Left ventricle myocardium superior (tissue), 1 donor: ENCODE measurements around the gene R3HDM2. TPM values are rescaled to one million over a fixed set of nuclear protein-coding genes. Genes with fewer than 3 reads are reported as not detected.
A peak's percentile ranks its signal among the peaks of the same experiment; 100 is the strongest.
"Not testable (repeated sequence)": the region's sequence is repeated elsewhere in the genome, so short reads cannot be mapped to it uniquely, and the experiment has no call there.

ENCODE experiments used
- ATAC-seq: fragments of 200-7000 bp; cut with Tn5 transposase; one replicate; pipeline ENCODE4 v1.9.1; 2020; ENCODE audit warnings: mild to moderate bottlenecking, moderate library complexity
- DNase-seq: peaks from one replicate; pipeline ENCODE4 v3.0.0-alpha.2; 2020
- intact Hi-C: fragments of 100-400 bp; cut with micrococcal nuclease; formaldehyde crosslinking; loops from one replicate; pipeline ENCODE4 v1.11.0; 2022
- total RNA-seq: library from RNA; stranded (reverse); fragmentation: NEBNext Ultra II Directional; extraction: Animal tissue kit (Norgen Biotek cat#: 25700); gene quantifications from one replicate; pipeline ENCODE4 v1.2.1, GENCODE V29; 2021
- donor health status: DM: no; HTN: yes; CAD: no; lungs with severe emphysema.

R3HDM2 gene
- total RNA-seq, 1 donor from 2014 or later: 54.4 TPM

- intact Hi-C loops: no loop called here
- DNase-seq: no peak
- ATAC-seq: no peak
Measured at GRCh38 chr12:57435293-57435692, 4.5 kb upstream of the R3HDM2 start.

GRCh38 chr12:57434517-57435223 lies 3.8 kb upstream of the R3HDM2 start, which contains the start of gene INHBC:
Gene INHBC, plus strand, starts transcription at chr12:57434784. Its CDS starts 103 bp downstream, at chr12:57434887.
- no peak for DNase-seq
- ATAC-seq: no peak

DNA sequence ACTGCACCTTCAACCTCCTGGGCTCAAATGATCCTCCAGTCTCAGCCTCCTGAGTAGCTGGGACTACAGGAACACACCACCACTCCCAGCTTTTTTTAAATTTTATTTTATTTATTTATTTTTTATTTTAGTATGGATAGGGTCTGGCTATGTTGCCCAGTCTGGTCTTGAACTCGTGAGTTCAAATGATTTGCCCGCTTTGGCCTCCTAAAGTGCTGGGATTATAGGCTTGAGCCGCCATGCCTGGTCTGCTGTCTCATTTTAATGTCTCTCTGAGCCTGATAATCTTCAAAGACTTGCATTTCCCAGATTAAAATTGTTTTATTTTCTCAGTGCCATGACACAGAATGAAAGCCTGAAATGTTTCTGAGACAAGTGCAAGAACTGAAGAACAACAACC lies 2.5 kb upstream of the R3HDM2 start:
- ATAC-seq (no peak), DNase-seq (no peak)
- intact Hi-C loops: no loop called here

More at GRCh38 chr12:57434517-57435223, 3.8 kb upstream of the R3HDM2 start, which contains the start of gene INHBC:
- intact Hi-C loops: no loop called here

DNA sequence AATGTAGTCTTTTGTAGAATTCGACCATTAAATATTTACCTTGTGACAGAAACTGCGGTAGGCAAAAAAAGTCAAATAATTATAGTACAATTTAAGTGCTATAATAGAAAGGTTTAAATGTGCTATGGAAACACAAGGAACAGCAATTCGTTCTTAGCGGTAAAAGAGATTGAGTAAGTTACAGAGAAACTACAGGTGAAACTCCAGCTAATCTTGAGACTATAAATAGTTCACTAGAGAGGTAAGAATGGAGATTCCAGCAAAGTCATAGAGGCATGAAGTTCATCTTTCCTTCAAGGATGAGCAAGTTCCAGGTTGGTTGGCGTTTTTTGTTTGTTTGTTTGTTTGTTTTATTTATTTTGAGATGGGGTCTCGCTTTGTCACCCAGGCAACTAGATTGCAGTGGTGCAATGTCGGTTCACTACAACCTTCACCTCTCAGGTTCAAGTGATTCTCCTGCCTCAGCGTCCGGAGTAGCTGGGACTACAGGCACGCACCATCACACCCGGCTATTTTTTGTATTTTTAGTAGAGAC lies 878 bp upstream of the R3HDM2 start:
- no peak for ATAC-seq
- no peak for DNase-seq
- intact Hi-C loops: no loop called here

- peak; percentile 79 for ATAC-seq
- intact Hi-C loops: no loop called here
- peak; percentile 75 for DNase-seq
Measured at GRCh38 chr12:57430112-57430930, 522 bp downstream of the R3HDM2 start.

GRCh38 chr12:57429473-57430111 lies 1.3 kb downstream of the R3HDM2 start:
- ATAC-seq: no peak
- intact Hi-C loops: no loop called here
- DNase-seq: no peak

DNA sequence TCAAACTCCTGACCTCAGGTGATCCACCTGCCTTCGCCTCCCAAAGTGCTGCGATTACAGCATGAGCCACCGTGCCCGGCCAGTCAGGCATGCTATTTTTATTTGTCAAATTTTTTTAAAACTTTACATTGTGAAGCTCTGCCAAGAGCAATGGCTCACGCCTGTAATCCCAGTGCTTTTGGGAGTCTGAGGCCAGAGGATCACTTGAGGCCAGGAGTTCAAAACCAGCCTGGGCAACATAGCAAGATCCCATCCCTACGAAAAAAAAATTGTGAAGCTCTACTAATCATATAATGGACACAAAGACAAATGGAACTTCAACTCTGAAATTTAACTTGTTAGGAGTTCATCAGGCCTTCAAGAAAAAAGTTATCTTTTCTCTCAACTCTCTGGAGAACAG lies 1.9 kb downstream of the R3HDM2 start:
- ATAC-seq (no peak), DNase-seq (no peak)
- intact Hi-C loops: no loop called here

- DNase-seq, intact Hi-C loops, ATAC-seq: not testable (repeated sequence)
Measured at GRCh38 chr12:57426948-57427347, 3.9 kb downstream of the R3HDM2 start.

DNA sequence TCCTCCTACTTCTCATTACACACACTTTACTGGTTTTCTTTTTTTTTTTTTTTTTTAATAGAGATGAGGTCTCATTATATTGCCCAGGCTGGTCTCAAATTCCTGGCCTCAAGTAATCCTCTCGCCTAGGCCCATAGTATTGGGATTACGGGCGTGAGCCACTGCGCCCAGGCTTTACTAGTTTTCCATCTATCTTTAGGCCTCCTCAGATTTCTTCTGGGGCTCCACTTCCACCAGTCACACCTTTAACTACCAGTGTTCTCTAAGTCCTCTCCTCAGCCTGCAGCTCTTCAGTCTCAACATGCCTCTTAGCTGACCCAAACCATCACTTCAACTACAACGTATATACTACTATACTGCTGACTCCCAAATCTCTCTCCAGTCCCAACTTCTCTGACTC lies 10.4 kb downstream of the R3HDM2 start:
- intact Hi-C loops: no loop called here
- ATAC-seq: no peak
- DNase-seq: no peak

GRCh38 chr12:57419495-57419894 lies 11.3 kb downstream of the R3HDM2 start:
- ATAC-seq: no peak
- intact Hi-C loops: no loop called here

DNA sequence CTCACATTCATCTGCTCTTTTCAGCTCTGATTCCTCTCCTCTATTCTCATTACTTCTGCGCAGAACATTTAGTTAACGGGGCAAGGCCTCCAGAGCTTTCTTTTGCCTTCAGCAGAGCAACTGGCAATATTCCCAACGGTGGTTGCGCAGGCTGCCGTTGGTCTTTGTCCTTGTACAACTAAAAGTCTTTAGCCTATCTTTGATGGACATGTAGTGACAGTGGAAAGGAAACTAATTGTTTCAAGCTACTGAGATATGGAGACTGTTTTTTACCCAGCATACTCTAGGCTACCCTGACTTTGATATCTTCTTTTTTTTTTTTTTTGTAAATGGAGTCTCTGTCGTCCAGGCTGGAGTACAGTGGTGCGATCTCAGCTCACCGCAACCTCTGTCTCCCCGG lies 12.6 kb downstream of the R3HDM2 start:
- intact Hi-C loops: no loop called here
- ATAC-seq (peak; percentile 67), DNase-seq (no peak)

More at GRCh38 chr12:57419495-57419894, 11.3 kb downstream of the R3HDM2 start:
- DNase-seq: no peak

DNA sequence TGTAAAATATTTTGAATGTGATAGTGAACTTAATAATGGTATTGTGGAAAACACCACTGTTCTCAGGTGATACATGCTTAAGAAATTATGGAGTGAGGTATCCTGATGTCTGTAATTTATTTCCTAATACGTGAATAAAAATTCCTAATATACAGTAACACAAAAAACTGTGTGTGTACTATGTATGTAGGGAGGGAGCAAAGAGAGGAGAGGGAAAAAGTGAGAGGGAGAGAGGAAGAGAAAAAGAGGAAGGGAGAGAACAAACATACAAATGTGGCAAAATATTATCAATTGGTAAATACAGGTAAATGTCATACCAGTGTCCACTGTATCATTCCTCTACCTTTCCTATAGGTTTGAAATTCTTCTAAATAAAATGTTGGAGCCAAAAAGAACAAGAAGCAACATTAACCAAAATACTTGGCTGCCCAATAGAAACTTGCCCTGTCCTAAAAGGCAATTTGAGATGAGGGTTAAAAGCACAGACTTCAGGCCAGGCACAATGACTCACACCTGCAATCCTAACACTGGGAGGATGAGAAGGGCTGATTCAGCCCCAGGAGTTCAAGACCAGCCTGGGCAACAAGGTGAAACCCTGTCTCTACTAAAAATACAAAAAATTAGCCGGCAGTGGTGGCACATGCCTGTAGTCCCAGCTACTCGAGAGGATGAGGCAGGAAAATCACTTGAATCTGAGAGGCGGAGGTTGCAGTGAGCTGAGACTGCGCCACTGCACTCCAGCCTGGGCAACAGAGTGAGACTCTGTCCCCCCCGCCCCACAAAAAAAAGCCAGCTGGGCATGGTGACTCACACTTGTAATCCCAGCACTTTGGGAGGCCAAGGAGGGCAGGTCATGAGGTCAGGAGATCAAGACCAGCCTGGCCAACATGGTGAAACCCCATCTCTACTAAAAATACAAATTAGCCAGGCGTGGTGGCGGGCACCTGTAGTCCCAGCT lies 14.5 kb downstream of the R3HDM2 start:
- intact Hi-C loops: no loop called here
- no peak for ATAC-seq
- DNase-seq: no peak

DNA sequence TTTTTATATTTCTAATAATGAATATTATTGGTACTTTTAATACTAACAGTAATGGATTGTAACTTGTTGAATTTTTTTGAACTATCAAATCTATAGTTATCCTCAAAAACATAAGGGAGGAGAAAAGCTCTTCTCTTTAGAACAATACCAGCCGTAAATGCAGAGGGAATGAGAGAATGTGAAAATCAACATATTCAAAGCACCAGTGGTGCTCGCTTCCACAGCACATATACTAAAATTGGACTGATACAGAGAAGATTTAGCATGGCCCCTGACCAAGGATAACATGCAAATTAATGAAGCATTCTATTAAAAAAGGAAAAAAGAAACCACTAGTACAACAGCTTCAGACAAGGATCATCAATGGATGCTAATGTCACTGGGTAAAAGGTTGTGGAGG lies 15.8 kb downstream of the R3HDM2 start:
- intact Hi-C loops: no loop called here
- ATAC-seq (no peak), DNase-seq (no peak)

GRCh38 chr12:57414160-57414559 lies 16.7 kb downstream of the R3HDM2 start:
- intact Hi-C loops, DNase-seq, ATAC-seq: not testable (repeated sequence)

GRCh38 chr12:57410534-57410933 lies 20.3 kb downstream of the R3HDM2 start:
- DNase-seq (no peak), ATAC-seq (no peak)
- intact Hi-C loops: no loop called here

- DNase-seq (no peak), ATAC-seq (no peak)
- intact Hi-C loops: no loop called here
Measured at GRCh38 chr12:57404966-57405640, 25.7 kb downstream of the R3HDM2 start.

DNA sequence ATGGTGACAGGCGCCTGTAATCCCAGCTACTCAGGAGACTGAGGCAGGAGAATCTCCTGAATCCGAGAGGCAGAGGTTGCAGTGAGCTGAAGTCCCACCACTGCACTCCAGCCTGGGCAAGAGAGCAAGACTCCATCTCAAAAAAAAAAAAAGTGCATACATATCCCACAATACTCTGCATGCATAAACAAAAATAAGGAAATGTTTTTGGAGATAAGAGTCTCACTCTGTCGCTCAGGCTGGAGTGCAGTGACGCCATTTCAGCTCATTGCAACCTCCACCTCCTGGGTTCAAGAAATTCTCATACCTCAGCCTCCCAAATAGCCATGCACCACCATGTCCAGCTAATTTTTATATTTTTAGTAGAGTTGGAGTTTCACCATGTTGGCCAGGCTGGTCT lies 28.7 kb downstream of the R3HDM2 start:
- intact Hi-C loops, ATAC-seq, DNase-seq: not testable (repeated sequence)

GRCh38 chr12:57401165-57401564 lies 29.7 kb downstream of the R3HDM2 start:
- ATAC-seq (peak; percentile 79), DNase-seq (no peak)
- intact Hi-C loops: no loop called here
